Measurements from ENCODE around the gene KDR.

GRCh38 chr4:55074386-55074785, 51.0 kb downstream of the KDR start:
- TF ChIP-seq CTCF (IDR thresholded peaks at IDR 0.05 in 4 of 5, conservative IDR thresholded peaks at IDR 0.05 in 1 of 5), result no peak
- TF ChIP-seq POLR2A (IDR thresholded peaks at IDR 0.05), result no peak

All from gastrocnemius medialis (tissue), 4 donors.